HCT116 (cell line): ENCODE measurements around the gene DNM3. TPM values are rescaled to one million over a fixed set of nuclear protein-coding genes. Genes with fewer than 3 reads are reported as not detected.

ENCODE experiments used
- ATAC-seq: fragments of 200-7000 bp; cut with Tn5 transposase; 2 replicates; pipeline ENCODE4 v1.9.1; 2020; ENCODE audit warnings: mild to moderate bottlenecking, moderate library complexity
- BruUV-seq: library from RNA; stranded (reverse); fragments of 400-500 nt; replicated peaks from 2 replicates; lab custom pipeline; 2021; lab: Mats Ljungman, UMichigan
- CTCF ChIA-PET: fragments of 300-600 bp; sonication (Branson Sonifier 250); formaldehyde crosslinking; loops from one replicate; lab custom pipeline; 2021; ENCODE audit warnings: antibody characterized with exemption; lab: Charles Lee
- POLR2A ChIA-PET: fragments of 300-600, 350-600 bp; sonication (Branson Sonifier 250); formaldehyde crosslinking; loops from one replicate; lab custom pipeline; 2021; ENCODE audit warnings: antibody characterized with exemption; lab: Charles Lee
- RAD21 ChIA-PET, 2 experiments: fragments of 300-600 bp; sonication (Branson Sonifier 250); formaldehyde crosslinking; loops; one replicate each; lab custom pipeline; 2023; ENCODE audit warnings: low total read pairs in 2 of 2; ENCODE audit not compliant: uncharacterized antibody in 2 of 2, unreplicated experiment in 2 of 2, low non-redundant PET in 1 of 2; lab: Charles Lee
- DNase-seq: peaks from one replicate; pipeline ENCODE4 v3.0.0-alpha.2; 2010; ENCODE audit warnings: low read depth, low spot score
- H2AFZ ChIP-seq: fragments of 200-600 bp; shearing (Covaris generic), sonication (generic); 2 replicates; pipeline ENCODE4 v1.6.1; 2017; ENCODE audit warnings: low read depth, mixed run types, mixed read lengths, antibody characterized with exemption, low read length; ENCODE audit not compliant: poor library complexity, severe bottlenecking
- H3K27ac ChIP-seq: 2 replicates; pipeline ENCODE4 v1.5.1; 2012; ENCODE audit warnings: low read depth, low read length
- H3K27me3 ChIP-seq: fragments of 200-600 bp; sonication (generic); 2 replicates; pipeline ENCODE4 v1.6.1; 2016; ENCODE audit warnings: mixed run types, low read length, mixed read lengths; ENCODE audit not compliant: insufficient read depth
- H3K36me3 ChIP-seq, 2 experiments: fragments of 200-500 bp in 1 of 2; fragments of 200-600 bp in 1 of 2; sonication (Bioruptor generic) in 1 of 2; sonication (generic) in 1 of 2; 2 replicates each; pipeline versions ENCODE4 v1.5.1 to v1.6.1; 2014 to 2016; ENCODE audit warnings: low read length in 2 of 2, inconsistent platforms in 1 of 2, mixed read lengths in 1 of 2, mixed run types in 1 of 2; ENCODE audit not compliant: insufficient read depth in 2 of 2, control insufficient read depth in 1 of 2
- H3K4me1 ChIP-seq, 2 experiments: fragments of 200-600 bp in 1 of 2; sonication (generic) in 1 of 2; 2 replicates each; pipeline versions ENCODE4 v1.5.1 to v1.6.1; 2012 to 2017; ENCODE audit warnings: low read length in 2 of 2, inconsistent platforms in 1 of 2, mild to moderate bottlenecking in 1 of 2, mixed read lengths in 1 of 2, mixed run types in 1 of 2, moderate library complexity in 1 of 2; ENCODE audit not compliant: insufficient read depth in 2 of 2, control insufficient read depth in 1 of 2
- H3K4me2 ChIP-seq: fragments of 200-600 bp; sonication (generic); 2 replicates; pipeline ENCODE4 v1.6.1; 2017; ENCODE audit warnings: mixed run types, low read length, mixed read lengths
- H3K4me3 ChIP-seq, 2 experiments: fragments of 200-600 bp in 1 of 2; sonication (generic) in 1 of 2; replicated peaks in 1 of 2; 2 replicates each; pipeline ENCODE4 v1.5.1; 2011 to 2016; ENCODE audit warnings: low read length in 2 of 2, control low read depth in 1 of 2, low read depth in 1 of 2, mild to moderate bottlenecking in 1 of 2, mixed read lengths in 1 of 2, mixed run types in 1 of 2
- H3K79me2 ChIP-seq: fragments of 200-600 bp; sonication (generic); 2 replicates; pipeline ENCODE4 v1.6.1; 2017; ENCODE audit warnings: mild to moderate bottlenecking, mixed run types, low read length, moderate library complexity, mixed read lengths; ENCODE audit not compliant: insufficient read depth
- H3K9ac ChIP-seq: fragments of 200-600 bp; sonication (generic); 2 replicates; pipeline ENCODE4 v1.6.1; 2016; ENCODE audit warnings: low read length, mixed read lengths
- H3K9me2 ChIP-seq: fragments of 200-600 bp; sonication (generic), shearing (Covaris generic); 2 replicates; pipeline ENCODE4 v1.6.1; 2017; ENCODE audit warnings: mixed run types, mild to moderate bottlenecking, moderate library complexity; ENCODE audit not compliant: insufficient read depth
- H3K9me3 ChIP-seq, 2 experiments: fragments of 200-500 bp in 1 of 2; fragments of 200-600 bp in 1 of 2; sonication (Bioruptor generic) in 1 of 2; sonication (generic) in 1 of 2; 2 replicates each; pipeline ENCODE4 v1.6.1; 2014 to 2017; ENCODE audit warnings: low read length in 2 of 2, mixed read lengths in 2 of 2, inconsistent platforms in 1 of 2, low read depth in 1 of 2, mild to moderate bottlenecking in 1 of 2, mixed run types in 1 of 2, moderate library complexity in 1 of 2; ENCODE audit not compliant: control insufficient read depth in 1 of 2, insufficient read depth in 1 of 2
- H4K20me1 ChIP-seq: fragments of 200-600 bp; sonication (generic), shearing (Covaris generic); 2 replicates; pipeline ENCODE4 v1.6.1; 2017; ENCODE audit warnings: mixed run types, mild to moderate bottlenecking, moderate library complexity; ENCODE audit not compliant: insufficient read depth
- ELF1 ChIP-seq: IDR thresholded peaks from 2 replicates; pipeline ENCODE4 v1.6.1; 2012; ENCODE audit warnings: low read depth, borderline replicate concordance
- RAD21 ChIP-seq: IDR thresholded peaks from 2 replicates; pipeline ENCODE4 v1.6.1; 2012; ENCODE audit warnings: low read depth, mild to moderate bottlenecking
- SIN3A ChIP-seq: IDR thresholded peaks from 2 replicates; pipeline ENCODE4 v1.6.1; 2012; ENCODE audit warnings: low read depth
- SRF ChIP-seq: IDR thresholded peaks from 2 replicates; pipeline ENCODE4 v1.6.1; 2012; ENCODE audit warnings: low read depth
- TCF7L2 ChIP-seq: IDR thresholded peaks from 2 replicates; pipeline ENCODE4 v1.7.0; 2011; ENCODE audit warnings: borderline replicate concordance, inconsistent platforms; ENCODE audit not compliant: insufficient read depth, insufficient read length; ENCODE audit errors: extremely low read depth
- YY1 ChIP-seq: IDR thresholded peaks from 2 replicates; pipeline ENCODE4 v1.6.1; 2011; ENCODE audit warnings: low read length, low read depth, moderate library complexity, mild to moderate bottlenecking; ENCODE audit not compliant: insufficient replicate concordance; ENCODE audit errors: extremely low read depth
- ZNF274 ChIP-seq: fragments of 200-500 bp; sonication (Bioruptor generic); IDR thresholded peaks from 2 replicates; pipeline ENCODE4 v1.6.1; 2014; ENCODE audit warnings: mild to moderate bottlenecking, low read depth, low read length, inconsistent platforms
- intact Hi-C: fragments of 100-400 bp; cut with micrococcal nuclease; formaldehyde crosslinking; loops from 2 replicates; pipeline ENCODE4 v1.10.0; 2022
- total RNA-seq: library from RNA; stranded (reverse); gene quantifications from one replicate; pipeline ENCODE4 v1.2.1, GENCODE V29; 2021; ENCODE audit not compliant: unreplicated experiment
- TF ChIP-seq, protein P1 (sequence below), 3 experiments: fragments of 200-600 bp in 1 of 3; sonication (generic) in 1 of 3; IDR thresholded peaks in 2 of 3; conservative IDR thresholded peaks in 1 of 3; 2 replicates each; pipeline ENCODE4 v1.5.1; 2012 to 2017; ENCODE audit warnings: low read depth in 2 of 3, low read length in 2 of 3, antibody characterized with exemption in 1 of 3, borderline replicate concordance in 1 of 3, control low read depth in 1 of 3, mild to moderate bottlenecking in 1 of 3, mixed read lengths in 1 of 3, mixed run types in 1 of 3, moderate library complexity in 1 of 3; ENCODE audit not compliant: insufficient read depth in 1 of 3
- TF ChIP-seq, protein P2 (sequence below): IDR thresholded peaks from 2 replicates; pipeline ENCODE4 v1.6.1; 2012

Gene DNM3
- total RNA-seq, 1 experiment from 2014 or later, result 3.1 TPM

DNA sequence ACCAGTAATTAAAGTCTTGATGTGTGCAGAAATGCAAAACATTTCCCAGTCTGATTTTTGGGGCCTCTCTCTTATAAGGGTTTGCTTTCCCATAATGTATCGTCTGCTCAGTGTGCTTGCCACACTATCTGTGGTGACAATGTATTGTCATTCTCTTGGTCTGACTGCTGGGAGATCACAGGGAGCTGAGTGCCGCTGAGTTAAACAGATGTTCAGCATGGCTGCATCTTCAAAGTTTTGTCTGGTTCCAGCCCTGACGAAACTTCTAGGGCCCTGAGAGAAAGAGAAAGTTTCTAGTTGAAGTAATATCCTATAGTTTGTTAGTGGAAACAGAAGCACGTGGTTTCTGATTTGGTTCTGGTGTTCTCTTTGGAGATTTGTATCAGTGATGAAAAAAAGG is 42.6 kb downstream of the DNM3 start:
- no peaks in the 10 kb centered on the region for H3K27me3 ChIP-seq
- no peak overlapping the region for H3K4me2 ChIP-seq
- H3K9ac ChIP-seq, result no peak overlapping the region
- ChIA-PET POLR2A (no interaction called here), CTCF (no interaction called here), RAD21 (no interaction called here)
- no peak overlapping the region for H2AFZ ChIP-seq
- intact Hi-C loops, result no loop called here
- H3K4me1 ChIP-seq, result peaks cover 7% of the 10 kb centered on the region in 2 experiments
- no peak for TF ChIP-seq TCF7L2
- no peak for TF ChIP-seq ELF1
- TF ChIP-seq, protein P1, sequence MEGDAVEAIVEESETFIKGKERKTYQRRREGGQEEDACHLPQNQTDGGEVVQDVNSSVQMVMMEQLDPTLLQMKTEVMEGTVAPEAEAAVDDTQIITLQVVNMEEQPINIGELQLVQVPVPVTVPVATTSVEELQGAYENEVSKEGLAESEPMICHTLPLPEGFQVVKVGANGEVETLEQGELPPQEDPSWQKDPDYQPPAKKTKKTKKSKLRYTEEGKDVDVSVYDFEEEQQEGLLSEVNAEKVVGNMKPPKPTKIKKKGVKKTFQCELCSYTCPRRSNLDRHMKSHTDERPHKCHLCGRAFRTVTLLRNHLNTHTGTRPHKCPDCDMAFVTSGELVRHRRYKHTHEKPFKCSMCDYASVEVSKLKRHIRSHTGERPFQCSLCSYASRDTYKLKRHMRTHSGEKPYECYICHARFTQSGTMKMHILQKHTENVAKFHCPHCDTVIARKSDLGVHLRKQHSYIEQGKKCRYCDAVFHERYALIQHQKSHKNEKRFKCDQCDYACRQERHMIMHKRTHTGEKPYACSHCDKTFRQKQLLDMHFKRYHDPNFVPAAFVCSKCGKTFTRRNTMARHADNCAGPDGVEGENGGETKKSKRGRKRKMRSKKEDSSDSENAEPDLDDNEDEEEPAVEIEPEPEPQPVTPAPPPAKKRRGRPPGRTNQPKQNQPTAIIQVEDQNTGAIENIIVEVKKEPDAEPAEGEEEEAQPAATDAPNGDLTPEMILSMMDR (IDR thresholded peaks at IDR 0.05 in 2 of 3, conservative IDR thresholded peaks at IDR 0.05 in 1 of 3; ENCODE audit: borderline replicate concordance in 1 of 3, insufficient read depth in 1 of 3, low read depth in 2 of 3, low read length in 2 of 3), result no peak
- TF ChIP-seq RAD21, result no peak
- TF ChIP-seq SIN3A, result no peak
- TF ChIP-seq SRF, result no peak
- TF ChIP-seq, protein P2, sequence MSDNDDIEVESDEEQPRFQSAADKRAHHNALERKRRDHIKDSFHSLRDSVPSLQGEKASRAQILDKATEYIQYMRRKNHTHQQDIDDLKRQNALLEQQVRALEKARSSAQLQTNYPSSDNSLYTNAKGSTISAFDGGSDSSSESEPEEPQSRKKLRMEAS, result no peak
- no peak for TF ChIP-seq ZNF274
- no peak for TF ChIP-seq YY1
- no peaks in the 10 kb centered on the region for H3K79me2 ChIP-seq
- H3K9me3 ChIP-seq, result no peaks in the 10 kb centered on the region; a peak in 1 of 4 replicates
- no peaks in the 10 kb centered on the region for H3K36me3 ChIP-seq
- no peak overlapping the region for H3K4me3 ChIP-seq
- no TSS peak for BruUV-seq
- no peak overlapping the region for H3K27ac ChIP-seq
- no peak for ATAC-seq
- H3K9me2 ChIP-seq, result no peaks in the 10 kb centered on the region
- H4K20me1 ChIP-seq, result no peaks in the 10 kb centered on the region
- DNase-seq, result no peak
